A549 (cell line): ENCODE measurements around the gene KIF20B. TPM values are rescaled to one million over a fixed set of nuclear protein-coding genes. Genes with fewer than 3 reads are reported as not detected.

Source experiments
- ATAC-seq, 2 experiments: fragments of 200-7000 bp in 1 of 2; fragments of >200 bp in 1 of 2; cut with Nextera tagmentation in 1 of 2; cut with Tn5 transposase in 1 of 2; 3 replicates each; pipeline versions ENCODE4 v1.8.0 to v1.9.1; 2018 to 2020; ENCODE audit warnings: mild to moderate bottlenecking in 1 of 2, moderate library complexity in 1 of 2
- CTCF ChIA-PET: fragments of 300-600 bp; sonication (Branson Sonifier 250); formaldehyde crosslinking; extraction: SDS; loops from one replicate; lab custom pipeline; 2021; ENCODE audit warnings: antibody characterized with exemption, inconsistent platforms; lab: Yijun Ruan, JAX
- POLR2A ChIA-PET: fragments of 350-600 bp; formaldehyde crosslinking; extraction: SDS; loops from one replicate; lab custom pipeline; 2021; ENCODE audit warnings: antibody characterized with exemption, inconsistent platforms; lab: Yijun Ruan, JAX
- DNase-seq, 2 experiments: peaks; one replicate each; pipeline versions ENCODE4 v3.0.0 to v3.0.0-alpha.2; 2011 to 2016; ENCODE audit warnings: low read depth in 1 of 2, low spot score in 1 of 2
- FAIRE-seq: peaks from 2 replicates; lab custom pipeline; 2011; peaks lifted over from hg19 to GRCh38; lab: Jason Lieb, UNC
- H3K27ac ChIP-seq, 2 experiments: fragments of >200 bp; sonication (Bioruptor Twin); formaldehyde crosslinking; 3 replicates each; pipeline ENCODE4 v1.5.1; 2016 to 2017
- H3K4me1 ChIP-seq: fragments of >200 bp; sonication (Bioruptor Twin); formaldehyde crosslinking; 3 replicates; pipeline ENCODE4 v1.6.1; 2016
- H3K4me2 ChIP-seq: fragments of >200 bp; sonication (Bioruptor Twin); formaldehyde crosslinking; 3 replicates; pipeline ENCODE4 v1.6.1; 2016
- H3K4me3 ChIP-seq: fragments of >200 bp; sonication (Bioruptor Twin); formaldehyde crosslinking; 3 replicates; pipeline ENCODE4 v1.5.1; 2016
- H3K9me3 ChIP-seq: fragments of >200 bp; sonication (Bioruptor Twin); formaldehyde crosslinking; 3 replicates; pipeline ENCODE4 v1.6.1; 2016
- CBX2 ChIP-seq: fragments of 200-600 bp; sonication (generic); IDR thresholded peaks from 2 replicates; pipeline ENCODE4 v1.6.1; 2016; ENCODE audit warnings: low read depth, mild to moderate bottlenecking, borderline replicate concordance
- CBX8 ChIP-seq: fragments of 200-600 bp; sonication (generic); IDR thresholded peaks from 2 replicates; pipeline ENCODE4 v1.6.1; 2016
- CHD2 ChIP-seq: fragments of 150-350 bp; IDR thresholded peaks from 2 replicates; pipeline ENCODE4 v1.6.1; 2014; ENCODE audit warnings: low read length; ENCODE audit not compliant: partially characterized antibody
- FOXS1 ChIP-seq: fragments of 250-450 bp; sonication (Bioruptor Pico); IDR thresholded peaks from 2 replicates; pipeline ENCODE4 v1.5.0; 2020; ENCODE audit warnings: mild to moderate bottlenecking, moderate library complexity
- HDAC2 ChIP-seq: fragments of 200-600 bp; sonication (generic); IDR thresholded peaks from 2 replicates; pipeline ENCODE4 v1.6.1; 2016
- HOXB5 ChIP-seq: fragments of 250-450 bp; sonication (Bioruptor Pico); IDR thresholded peaks from 2 replicates; pipeline ENCODE4 v1.5.0; 2020; ENCODE audit warnings: mild to moderate bottlenecking, moderate library complexity
- KDM1A ChIP-seq: fragments of 200-600 bp; sonication (generic); IDR thresholded peaks from 2 replicates; pipeline ENCODE4 v1.6.1; 2016; ENCODE audit warnings: low read depth, mild to moderate bottlenecking
- NFE2L2 ChIP-seq: fragments of 150-350 bp; conservative IDR thresholded peaks from 2 replicates; pipeline ENCODE4 v1.6.1; 2014; ENCODE audit warnings: low read length
- POLR2A ChIP-seq: IDR thresholded peaks from 2 replicates; pipeline ENCODE4 v1.6.1; 2012; ENCODE audit warnings: mild to moderate bottlenecking, low read length
- RAD21 ChIP-seq, 2 experiments: fragments of >200 bp in 1 of 2; sonication (Bioruptor Twin) in 1 of 2; formaldehyde crosslinking in 1 of 2; IDR thresholded peaks in 1 of 2; conservative IDR thresholded peaks in 1 of 2; 2 replicates in 1 of 2; 3 replicates in 1 of 2; pipeline ENCODE4 v1.6.1; 2012 to 2018; ENCODE audit warnings: inconsistent platforms in 1 of 2
- RARB ChIP-seq: fragments of 250-450 bp; sonication (Bioruptor Pico); IDR thresholded peaks from 2 replicates; pipeline ENCODE4 v1.8.0; 2021; ENCODE audit warnings: mild to moderate bottlenecking, moderate library complexity
- RFX5 ChIP-seq: fragments of 450-650 bp; IDR thresholded peaks from 2 replicates; pipeline ENCODE4 v1.7.1; 2014; ENCODE audit warnings: antibody characterized with exemption, mild to moderate bottlenecking, moderate library complexity
- SREBF2 ChIP-seq: fragments of 450-650 bp; IDR thresholded peaks from 2 replicates; pipeline ENCODE4 v1.6.1; 2014; ENCODE audit warnings: mild to moderate bottlenecking, moderate library complexity
- ZSCAN20 ChIP-seq: fragments of 250-450 bp; sonication (Bioruptor Pico); IDR thresholded peaks from 2 replicates; pipeline ENCODE4 v1.8.0; 2022; ENCODE audit warnings: mild to moderate bottlenecking, moderate library complexity
- WGBS: methylation state at CpG from one replicate; pipeline ENCODE4 v1.1.6; 2017; ENCODE audit errors: missing lambda C conversion rate; 5-methylcytosine and 5-hydroxymethylcytosine counted together
- polyA plus RNA-seq, 4 experiments: library from polyadenylated mRNA; depleted of rRNA in 3 of 4; stranded (reverse); fragments of >200 nt; fragmentation: RNase III in 1 of 4; extraction: RNeasy Plus Mini Kit Qiagen cat#74134 plus additional on column Dnase treatment in 1 of 4; gene quantifications; 2 replicates in 3 of 4; 3 replicates in 1 of 4; pipeline ENCODE4 v1.2.3, GENCODE V29; 2011 to 2017
- TF ChIP-seq, protein P1 (sequence below): fragments of 250-450 bp; sonication (Bioruptor Pico); IDR thresholded peaks from 2 replicates; pipeline ENCODE4 v1.5.0; 2020; ENCODE audit warnings: low read depth, mild to moderate bottlenecking, moderate library complexity
- TF ChIP-seq, protein P2 (sequence below): fragments of 450-650 bp; IDR thresholded peaks from 2 replicates; pipeline ENCODE4 v1.6.1; 2014; ENCODE audit warnings: antibody characterized with exemption
- TF ChIP-seq, protein P3 (sequence below): fragments of >200 bp; sonication (Bioruptor Twin); formaldehyde crosslinking; IDR thresholded peaks from 3 replicates; pipeline ENCODE4 v1.6.1; 2016
- TF ChIP-seq, protein P4 (sequence below): fragments of >200 bp; sonication (Bioruptor Twin); formaldehyde crosslinking; IDR thresholded peaks from 3 replicates; pipeline ENCODE4 v1.5.1; 2016
- TF ChIP-seq, protein P5 (sequence below): IDR thresholded peaks from 2 replicates; pipeline ENCODE4 v1.6.1; 2012
- TF ChIP-seq, protein P6 (sequence below): fragments of 250-450 bp; sonication (Bioruptor Pico); IDR thresholded peaks from 2 replicates; pipeline ENCODE4 v1.5.0; 2021; ENCODE audit warnings: mild to moderate bottlenecking, moderate library complexity, borderline replicate concordance

Gene KIF20B
- polyA plus RNA-seq, 2 of the 4 experiments (the other 2 are of a cell fraction), result 12.6 to 14.8 TPM

DNA sequence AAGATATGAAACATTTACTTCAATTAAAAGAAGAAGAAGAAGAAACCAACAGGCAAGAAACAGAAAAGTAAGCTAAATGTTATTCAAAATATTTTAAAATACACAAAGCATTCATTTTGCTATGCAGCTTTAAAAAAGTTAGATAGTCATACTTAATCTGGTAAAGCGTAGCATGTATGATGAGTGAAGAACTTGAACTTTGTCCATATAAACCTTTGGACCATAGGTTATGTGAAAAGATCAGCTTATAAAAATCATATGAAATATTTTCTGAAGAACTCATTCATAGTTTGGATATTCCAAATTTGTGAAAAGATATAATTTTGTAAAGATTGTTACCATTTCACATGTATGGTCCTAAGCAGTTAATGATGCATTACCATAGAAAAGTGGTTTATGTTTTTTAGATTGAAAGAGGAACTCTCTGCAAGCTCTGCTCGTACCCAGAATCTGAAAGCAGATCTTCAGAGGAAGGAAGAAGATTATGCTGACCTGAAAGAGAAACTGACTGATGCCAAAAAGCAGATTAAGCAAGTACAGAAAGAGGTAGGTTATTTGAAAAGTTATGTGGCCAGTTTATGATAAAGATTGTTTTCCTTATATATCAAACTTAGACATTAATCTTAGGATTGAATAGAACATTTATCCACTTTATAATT, 37.3 kb downstream of the KIF20B start:
- CTCF ChIA-PET, result interaction anchor here (1.2 kb wide), 1 partner anchor 11 kb away, joined by 3 read pairs; no protein-coding TSS in a partner anchor
- Histone ChIP-seq H3K27ac (no peak overlapping the region), H3K4me1 (peaks cover 1% of the 10 kb centered on the region; the same call in 2 of the 3 replicates), H3K4me2 (no peak overlapping the region), H3K9me3 (no peaks in the 10 kb centered on the region), H3K4me3 (no peak overlapping the region)
- WGBS, result 93% methylated on average over 2 of the region's 2 CpGs
- POLR2A ChIA-PET, result no interaction called here
- no peak for DNase-seq
- FAIRE-seq, result no peak
- no peak for TF ChIP-seq CBX2
- TF ChIP-seq FOXS1 (CRISPR knock-in tag), result no peak
- no peak for TF ChIP-seq POLR2A
- TF ChIP-seq ZSCAN20, result no peak
- no peak for TF ChIP-seq CBX8
- TF ChIP-seq RFX5, result no peak
- no peak for TF ChIP-seq HDAC2
- TF ChIP-seq RAD21 (conservative IDR thresholded peaks at IDR 0.05 in 1 of 2, IDR thresholded peaks at IDR 0.05 in 1 of 2), result no peak
- TF ChIP-seq, protein P1, sequence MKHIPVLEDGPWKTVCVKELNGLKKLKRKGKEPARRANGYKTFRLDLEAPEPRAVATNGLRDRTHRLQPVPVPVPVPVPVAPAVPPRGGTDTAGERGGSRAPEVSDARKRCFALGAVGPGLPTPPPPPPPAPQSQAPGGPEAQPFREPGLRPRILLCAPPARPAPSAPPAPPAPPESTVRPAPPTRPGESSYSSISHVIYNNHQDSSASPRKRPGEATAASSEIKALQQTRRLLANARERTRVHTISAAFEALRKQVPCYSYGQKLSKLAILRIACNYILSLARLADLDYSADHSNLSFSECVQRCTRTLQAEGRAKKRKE, result no peak
- TF ChIP-seq SREBF2, result no peak
- no peak for TF ChIP-seq KDM1A
- TF ChIP-seq, protein P2, sequence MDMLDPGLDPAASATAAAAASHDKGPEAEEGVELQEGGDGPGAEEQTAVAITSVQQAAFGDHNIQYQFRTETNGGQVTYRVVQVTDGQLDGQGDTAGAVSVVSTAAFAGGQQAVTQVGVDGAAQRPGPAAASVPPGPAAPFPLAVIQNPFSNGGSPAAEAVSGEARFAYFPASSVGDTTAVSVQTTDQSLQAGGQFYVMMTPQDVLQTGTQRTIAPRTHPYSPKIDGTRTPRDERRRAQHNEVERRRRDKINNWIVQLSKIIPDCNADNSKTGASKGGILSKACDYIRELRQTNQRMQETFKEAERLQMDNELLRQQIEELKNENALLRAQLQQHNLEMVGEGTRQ, result no peak
- no peak for TF ChIP-seq HOXB5
- TF ChIP-seq, protein P3, sequence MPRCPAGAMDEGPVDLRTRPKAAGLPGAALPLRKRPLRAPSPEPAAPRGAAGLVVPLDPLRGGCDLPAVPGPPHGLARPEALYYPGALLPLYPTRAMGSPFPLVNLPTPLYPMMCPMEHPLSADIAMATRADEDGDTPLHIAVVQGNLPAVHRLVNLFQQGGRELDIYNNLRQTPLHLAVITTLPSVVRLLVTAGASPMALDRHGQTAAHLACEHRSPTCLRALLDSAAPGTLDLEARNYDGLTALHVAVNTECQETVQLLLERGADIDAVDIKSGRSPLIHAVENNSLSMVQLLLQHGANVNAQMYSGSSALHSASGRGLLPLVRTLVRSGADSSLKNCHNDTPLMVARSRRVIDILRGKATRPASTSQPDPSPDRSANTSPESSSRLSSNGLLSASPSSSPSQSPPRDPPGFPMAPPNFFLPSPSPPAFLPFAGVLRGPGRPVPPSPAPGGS, result no peak
- TF ChIP-seq, protein P4, sequence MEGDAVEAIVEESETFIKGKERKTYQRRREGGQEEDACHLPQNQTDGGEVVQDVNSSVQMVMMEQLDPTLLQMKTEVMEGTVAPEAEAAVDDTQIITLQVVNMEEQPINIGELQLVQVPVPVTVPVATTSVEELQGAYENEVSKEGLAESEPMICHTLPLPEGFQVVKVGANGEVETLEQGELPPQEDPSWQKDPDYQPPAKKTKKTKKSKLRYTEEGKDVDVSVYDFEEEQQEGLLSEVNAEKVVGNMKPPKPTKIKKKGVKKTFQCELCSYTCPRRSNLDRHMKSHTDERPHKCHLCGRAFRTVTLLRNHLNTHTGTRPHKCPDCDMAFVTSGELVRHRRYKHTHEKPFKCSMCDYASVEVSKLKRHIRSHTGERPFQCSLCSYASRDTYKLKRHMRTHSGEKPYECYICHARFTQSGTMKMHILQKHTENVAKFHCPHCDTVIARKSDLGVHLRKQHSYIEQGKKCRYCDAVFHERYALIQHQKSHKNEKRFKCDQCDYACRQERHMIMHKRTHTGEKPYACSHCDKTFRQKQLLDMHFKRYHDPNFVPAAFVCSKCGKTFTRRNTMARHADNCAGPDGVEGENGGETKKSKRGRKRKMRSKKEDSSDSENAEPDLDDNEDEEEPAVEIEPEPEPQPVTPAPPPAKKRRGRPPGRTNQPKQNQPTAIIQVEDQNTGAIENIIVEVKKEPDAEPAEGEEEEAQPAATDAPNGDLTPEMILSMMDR, result no peak
- no peak for TF ChIP-seq CHD2
- TF ChIP-seq, protein P5, sequence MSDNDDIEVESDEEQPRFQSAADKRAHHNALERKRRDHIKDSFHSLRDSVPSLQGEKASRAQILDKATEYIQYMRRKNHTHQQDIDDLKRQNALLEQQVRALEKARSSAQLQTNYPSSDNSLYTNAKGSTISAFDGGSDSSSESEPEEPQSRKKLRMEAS, result no peak
- TF ChIP-seq, protein P6, sequence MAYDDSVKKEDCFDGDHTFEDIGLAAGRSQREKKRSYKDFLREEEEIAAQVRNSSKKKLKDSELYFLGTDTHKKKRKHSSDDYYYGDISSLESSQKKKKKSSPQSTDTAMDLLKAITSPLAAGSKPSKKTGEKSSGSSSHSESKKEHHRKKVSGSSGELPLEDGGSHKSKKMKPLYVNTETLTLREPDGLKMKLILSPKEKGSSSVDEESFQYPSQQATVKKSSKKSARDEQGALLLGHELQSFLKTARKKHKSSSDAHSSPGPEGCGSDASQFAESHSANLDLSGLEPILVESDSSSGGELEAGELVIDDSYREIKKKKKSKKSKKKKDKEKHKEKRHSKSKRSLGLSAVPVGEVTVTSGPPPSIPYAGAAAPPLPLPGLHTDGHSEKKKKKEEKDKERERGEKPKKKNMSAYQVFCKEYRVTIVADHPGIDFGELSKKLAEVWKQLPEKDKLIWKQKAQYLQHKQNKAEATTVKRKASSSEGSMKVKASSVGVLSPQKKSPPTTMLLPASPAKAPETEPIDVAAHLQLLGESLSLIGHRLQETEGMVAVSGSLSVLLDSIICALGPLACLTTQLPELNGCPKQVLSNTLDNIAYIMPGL (CRISPR knock-in tag), result no peak
- no peak for TF ChIP-seq NFE2L2
- TF ChIP-seq RARB (CRISPR knock-in tag), result no peak
- ATAC-seq, result no peak
